ENCODE measurements around the gene TMEM259. TPM values are rescaled to one million over a fixed set of nuclear protein-coding genes. Genes with fewer than 3 reads are reported as not detected.

TMEM259 gene
- total and polyA plus RNA-seq, 2 of the 13 experiments (the other 11 are each of a cell fraction or from before 2014, with no cell fraction given): 64.7 to 164 TPM

DNA sequence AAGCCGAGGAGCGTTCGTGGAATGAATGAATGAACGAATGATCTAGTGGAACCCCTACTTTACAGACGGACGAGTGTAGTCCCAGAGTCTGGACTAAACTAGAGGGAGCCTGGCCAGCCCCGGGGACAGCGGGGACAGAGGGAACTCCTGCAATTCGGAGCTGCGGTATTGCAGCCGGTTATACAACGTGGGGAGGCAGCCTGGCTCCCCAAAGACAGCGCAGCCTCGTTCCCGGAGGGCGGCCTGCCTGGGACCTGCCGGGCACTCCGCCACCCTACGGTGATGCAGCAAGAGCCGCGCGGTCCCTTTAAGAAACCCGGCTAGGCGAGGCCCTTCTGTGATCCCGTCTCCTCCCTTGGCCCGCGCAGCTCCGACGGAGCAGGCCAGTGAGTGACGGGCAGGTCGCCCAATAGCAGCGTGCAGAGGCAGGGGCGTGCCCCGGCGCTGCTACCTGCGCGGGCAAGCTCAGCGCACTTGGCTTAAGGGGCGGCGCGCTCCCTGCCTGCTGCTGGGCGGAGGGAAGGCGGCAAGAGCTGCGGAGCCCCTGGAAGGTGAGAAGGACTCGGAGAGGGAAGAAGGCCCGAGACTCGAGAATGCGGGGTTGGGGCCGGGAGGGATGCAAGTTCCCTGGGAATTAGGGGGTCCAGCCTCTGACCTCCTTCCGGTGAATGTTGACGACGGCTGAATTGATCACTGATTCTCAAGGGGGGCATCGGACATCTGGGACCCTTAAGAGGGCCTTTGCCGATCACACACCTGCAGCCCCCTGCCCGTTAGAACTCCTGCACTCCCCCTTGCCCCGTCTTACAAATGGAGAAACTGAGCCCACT lies 18.9 kb upstream of the TMEM259 start, which contains the start of gene ABCA7 (continued):
- no peak for TF ChIP-seq ASH2L (IDR thresholded peaks at IDR 0.05; ENCODE audit: insufficient read length, low read depth, low read length)
- no peak for TF ChIP-seq ZSCAN30 (CRISPR knock-in tag; IDR thresholded peaks at IDR 0.05)
- no peak for TF ChIP-seq ZNF333 (CRISPR knock-in tag; IDR thresholded peaks at IDR 0.05; ENCODE audit: borderline replicate concordance)
- TF ChIP-seq, protein P1, sequence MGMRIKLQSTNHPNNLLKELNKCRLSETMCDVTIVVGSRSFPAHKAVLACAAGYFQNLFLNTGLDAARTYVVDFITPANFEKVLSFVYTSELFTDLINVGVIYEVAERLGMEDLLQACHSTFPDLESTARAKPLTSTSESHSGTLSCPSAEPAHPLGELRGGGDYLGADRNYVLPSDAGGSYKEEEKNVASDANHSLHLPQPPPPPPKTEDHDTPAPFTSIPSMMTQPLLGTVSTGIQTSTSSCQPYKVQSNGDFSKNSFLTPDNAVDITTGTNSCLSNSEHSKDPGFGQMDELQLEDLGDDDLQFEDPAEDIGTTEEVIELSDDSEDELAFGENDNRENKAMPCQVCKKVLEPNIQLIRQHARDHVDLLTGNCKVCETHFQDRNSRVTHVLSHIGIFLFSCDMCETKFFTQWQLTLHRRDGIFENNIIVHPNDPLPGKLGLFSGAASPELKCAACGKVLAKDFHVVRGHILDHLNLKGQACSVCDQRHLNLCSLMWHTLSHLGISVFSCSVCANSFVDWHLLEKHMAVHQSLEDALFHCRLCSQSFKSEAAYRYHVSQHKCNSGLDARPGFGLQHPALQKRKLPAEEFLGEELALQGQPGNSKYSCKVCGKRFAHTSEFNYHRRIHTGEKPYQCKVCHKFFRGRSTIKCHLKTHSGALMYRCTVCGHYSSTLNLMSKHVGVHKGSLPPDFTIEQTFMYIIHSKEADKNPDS (CRISPR knock-in tag; IDR thresholded peaks at IDR 0.05): no peak
- TF ChIP-seq CEBPB (IDR thresholded peaks at IDR 0.05; ENCODE audit: borderline replicate concordance, low read depth, low read length): no peak
- TF ChIP-seq IRX3 (CRISPR knock-in tag; IDR thresholded peaks at IDR 0.05; ENCODE audit: borderline replicate concordance, low read depth): no peak
- TF ChIP-seq, protein P2, sequence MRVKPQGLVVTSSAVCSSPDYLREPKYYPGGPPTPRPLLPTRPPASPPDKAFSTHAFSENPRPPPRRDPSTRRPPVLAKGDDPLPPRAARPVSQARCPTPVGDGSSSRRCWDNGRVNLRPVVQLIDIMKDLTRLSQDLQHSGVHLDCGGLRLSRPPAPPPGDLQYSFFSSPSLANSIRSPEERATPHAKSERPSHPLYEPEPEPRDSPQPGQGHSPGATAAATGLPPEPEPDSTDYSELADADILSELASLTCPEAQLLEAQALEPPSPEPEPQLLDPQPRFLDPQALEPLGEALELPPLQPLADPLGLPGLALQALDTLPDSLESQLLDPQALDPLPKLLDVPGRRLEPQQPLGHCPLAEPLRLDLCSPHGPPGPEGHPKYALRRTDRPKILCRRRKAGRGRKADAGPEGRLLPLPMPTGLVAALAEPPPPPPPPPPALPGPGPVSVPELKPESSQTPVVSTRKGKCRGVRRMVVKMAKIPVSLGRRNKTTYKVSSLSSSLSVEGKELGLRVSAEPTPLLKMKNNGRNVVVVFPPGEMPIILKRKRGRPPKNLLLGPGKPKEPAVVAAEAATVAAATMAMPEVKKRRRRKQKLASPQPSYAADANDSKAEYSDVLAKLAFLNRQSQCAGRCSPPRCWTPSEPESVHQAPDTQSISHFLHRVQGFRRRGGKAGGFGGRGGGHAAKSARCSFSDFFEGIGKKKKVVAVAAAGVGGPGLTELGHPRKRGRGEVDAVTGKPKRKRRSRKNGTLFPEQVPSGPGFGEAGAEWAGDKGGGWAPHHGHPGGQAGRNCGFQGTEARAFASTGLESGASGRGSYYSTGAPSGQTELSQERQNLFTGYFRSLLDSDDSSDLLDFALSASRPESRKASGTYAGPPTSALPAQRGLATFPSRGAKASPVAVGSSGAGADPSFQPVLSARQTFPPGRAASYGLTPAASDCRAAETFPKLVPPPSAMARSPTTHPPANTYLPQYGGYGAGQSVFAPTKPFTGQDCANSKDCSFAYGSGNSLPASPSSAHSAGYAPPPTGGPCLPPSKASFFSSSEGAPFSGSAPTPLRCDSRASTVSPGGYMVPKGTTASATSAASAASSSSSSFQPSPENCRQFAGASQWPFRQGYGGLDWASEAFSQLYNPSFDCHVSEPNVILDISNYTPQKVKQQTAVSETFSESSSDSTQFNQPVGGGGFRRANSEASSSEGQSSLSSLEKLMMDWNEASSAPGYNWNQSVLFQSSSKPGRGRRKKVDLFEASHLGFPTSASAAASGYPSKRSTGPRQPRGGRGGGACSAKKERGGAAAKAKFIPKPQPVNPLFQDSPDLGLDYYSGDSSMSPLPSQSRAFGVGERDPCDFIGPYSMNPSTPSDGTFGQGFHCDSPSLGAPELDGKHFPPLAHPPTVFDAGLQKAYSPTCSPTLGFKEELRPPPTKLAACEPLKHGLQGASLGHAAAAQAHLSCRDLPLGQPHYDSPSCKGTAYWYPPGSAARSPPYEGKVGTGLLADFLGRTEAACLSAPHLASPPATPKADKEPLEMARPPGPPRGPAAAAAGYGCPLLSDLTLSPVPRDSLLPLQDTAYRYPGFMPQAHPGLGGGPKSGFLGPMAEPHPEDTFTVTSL (CRISPR knock-in tag; IDR thresholded peaks at IDR 0.05; ENCODE audit: borderline replicate concordance): no peak
- TF ChIP-seq, protein P3, sequence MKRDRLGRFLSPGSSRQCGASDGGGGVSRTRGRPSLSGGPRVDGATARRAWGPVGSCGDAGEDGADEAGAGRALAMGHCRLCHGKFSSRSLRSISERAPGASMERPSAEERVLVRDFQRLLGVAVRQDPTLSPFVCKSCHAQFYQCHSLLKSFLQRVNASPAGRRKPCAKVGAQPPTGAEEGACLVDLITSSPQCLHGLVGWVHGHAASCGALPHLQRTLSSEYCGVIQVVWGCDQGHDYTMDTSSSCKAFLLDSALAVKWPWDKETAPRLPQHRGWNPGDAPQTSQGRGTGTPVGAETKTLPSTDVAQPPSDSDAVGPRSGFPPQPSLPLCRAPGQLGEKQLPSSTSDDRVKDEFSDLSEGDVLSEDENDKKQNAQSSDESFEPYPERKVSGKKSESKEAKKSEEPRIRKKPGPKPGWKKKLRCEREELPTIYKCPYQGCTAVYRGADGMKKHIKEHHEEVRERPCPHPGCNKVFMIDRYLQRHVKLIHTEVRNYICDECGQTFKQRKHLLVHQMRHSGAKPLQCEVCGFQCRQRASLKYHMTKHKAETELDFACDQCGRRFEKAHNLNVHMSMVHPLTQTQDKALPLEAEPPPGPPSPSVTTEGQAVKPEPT (CRISPR knock-in tag; IDR thresholded peaks at IDR 0.05; ENCODE audit: low read depth): peak; percentile 39; the same call in 1 of the 2 replicates
- no peak for TF ChIP-seq STAG1 (CRISPR knock-in tag; IDR thresholded peaks at IDR 0.05)
- TF ChIP-seq, protein P4, sequence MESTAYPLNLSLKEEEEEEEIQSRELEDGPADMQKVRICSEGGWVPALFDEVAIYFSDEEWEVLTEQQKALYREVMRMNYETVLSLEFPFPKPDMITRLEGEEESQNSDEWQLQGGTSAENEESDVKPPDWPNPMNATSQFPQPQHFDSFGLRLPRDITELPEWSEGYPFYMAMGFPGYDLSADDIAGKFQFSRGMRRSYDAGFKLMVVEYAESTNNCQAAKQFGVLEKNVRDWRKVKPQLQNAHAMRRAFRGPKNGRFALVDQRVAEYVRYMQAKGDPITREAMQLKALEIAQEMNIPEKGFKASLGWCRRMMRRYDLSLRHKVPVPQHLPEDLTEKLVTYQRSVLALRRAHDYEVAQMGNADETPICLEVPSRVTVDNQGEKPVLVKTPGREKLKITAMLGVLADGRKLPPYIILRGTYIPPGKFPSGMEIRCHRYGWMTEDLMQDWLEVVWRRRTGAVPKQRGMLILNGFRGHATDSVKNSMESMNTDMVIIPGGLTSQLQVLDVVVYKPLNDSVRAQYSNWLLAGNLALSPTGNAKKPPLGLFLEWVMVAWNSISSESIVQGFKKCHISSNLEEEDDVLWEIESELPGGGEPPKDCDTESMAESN (CRISPR knock-in tag; conservative IDR thresholded peaks at IDR 0.05): peak; percentile 62; the same call in 1 of the 2 replicates
- peak; percentile 78 for TF ChIP-seq ZNF24 (IDR thresholded peaks at IDR 0.05)
- TF ChIP-seq ZNF20 (CRISPR knock-in tag; IDR thresholded peaks at IDR 0.05): no peak
- peak; percentile 68; the same call in 1 of the 2 replicates for TF ChIP-seq ZC3H13 (CRISPR knock-in tag; IDR thresholded peaks at IDR 0.05)
- no peak for TF ChIP-seq GZF1 (CRISPR knock-in tag; IDR thresholded peaks at IDR 0.05)
- TF ChIP-seq MTA3 (CRISPR knock-in tag; IDR thresholded peaks at IDR 0.05): no peak
- no peak; the same call in 1 of the 2 replicates for TF ChIP-seq MIER3 (CRISPR knock-in tag; IDR thresholded peaks at IDR 0.05; ENCODE audit: borderline replicate concordance)
- no peak for TF ChIP-seq ZNF33A (CRISPR knock-in tag; IDR thresholded peaks at IDR 0.05; ENCODE audit: borderline replicate concordance)

All from HepG2 (cell line).